HepG2 (cell line): ENCODE measurements around the gene RIPOR3. TPM values are rescaled to one million over a fixed set of nuclear protein-coding genes. Genes with fewer than 3 reads are reported as not detected.

Source experiments
- DPF2 ChIP-seq: sonication (generic); formaldehyde crosslinking; IDR thresholded peaks from 2 replicates; pipeline ENCODE4 v1.4.0; 2020; ENCODE audit warnings: mild to moderate bottlenecking, low read depth, missing genetic modification reagents, borderline replicate concordance
- EP300 ChIP-seq, 3 experiments: sonication (generic) in 1 of 3; formaldehyde crosslinking in 1 of 3; IDR thresholded peaks; 2 replicates each; pipeline versions ENCODE4 v1.5.1 to v1.6.1; 2011 to 2020; ENCODE audit warnings: low read depth in 2 of 3, low read length in 2 of 3, borderline replicate concordance in 1 of 3, improper control_type of control experiment in 1 of 3, mild to moderate bottlenecking in 1 of 3, missing genetic modification reagents in 1 of 3, moderate library complexity in 1 of 3
- GATAD2A ChIP-seq: IDR thresholded peaks from 2 replicates; pipeline ENCODE4 v1.6.1; 2016
- HDAC2 ChIP-seq: sonication (generic); formaldehyde crosslinking; IDR thresholded peaks from 2 replicates; pipeline ENCODE4 v1.4.0; 2020; ENCODE audit warnings: missing genetic modification reagents
- MEF2D ChIP-seq: sonication (generic); formaldehyde crosslinking; IDR thresholded peaks from 2 replicates; pipeline ENCODE4 v1.5.1; 2020; ENCODE audit warnings: mild to moderate bottlenecking, missing genetic modification reagents
- POLR2AphosphoS2 ChIP-seq: IDR thresholded peaks from 2 replicates; pipeline ENCODE4 v1.6.1; 2011; ENCODE audit warnings: low read depth, low read length, improper control_type of control experiment
- PRPF4 ChIP-seq: fragments of 200-400 bp; formaldehyde crosslinking; IDR thresholded peaks from 2 replicates; pipeline ENCODE4 v1.6.1; 2016; ENCODE audit warnings: low read length, low read depth; ENCODE audit not compliant: poor library complexity, severe bottlenecking
- TAF1 ChIP-seq: sonication (generic); formaldehyde crosslinking; IDR thresholded peaks from 2 replicates; pipeline ENCODE4 v1.4.0; 2020; ENCODE audit warnings: missing genetic modification reagents
- TARDBP ChIP-seq: sonication (generic); formaldehyde crosslinking; IDR thresholded peaks from 2 replicates; pipeline ENCODE4 v1.8.0; 2022; ENCODE audit warnings: mild to moderate bottlenecking, missing genetic modification reagents
- TCF12 ChIP-seq, 2 experiments: fragments of 450-650 bp in 1 of 2; sonication (generic) in 1 of 2; formaldehyde crosslinking in 1 of 2; IDR thresholded peaks; 2 replicates each; pipeline versions ENCODE4 v1.6.1 to v1.8.0; 2017 to 2022; ENCODE audit warnings: antibody characterized with exemption in 1 of 2, mild to moderate bottlenecking in 1 of 2, missing genetic modification reagents in 1 of 2, moderate library complexity in 1 of 2
- TEAD2 ChIP-seq: sonication (generic); formaldehyde crosslinking; IDR thresholded peaks from 2 replicates; pipeline ENCODE4 v1.9.0; 2021; ENCODE audit warnings: missing genetic modification reagents
- ZNF605 ChIP-seq: sonication (generic); formaldehyde crosslinking; IDR thresholded peaks from 2 replicates; pipeline ENCODE4 v1.8.0; 2022; ENCODE audit warnings: mild to moderate bottlenecking, missing genetic modification reagents
- ZNF619 ChIP-seq: sonication (generic); formaldehyde crosslinking; IDR thresholded peaks from 2 replicates; pipeline ENCODE4 v1.4.0; 2020; ENCODE audit warnings: mild to moderate bottlenecking, missing genetic modification reagents
- ZZZ3 ChIP-seq: sonication (generic); formaldehyde crosslinking; IDR thresholded peaks from 2 replicates; pipeline ENCODE4 v1.4.0; 2020; ENCODE audit warnings: missing genetic modification reagents, mild to moderate bottlenecking, borderline replicate concordance
- polyA plus RNA-seq, 8 experiments: library from polyadenylated mRNA; depleted of rRNA in 3 of 8; stranded (reverse) in 7 of 8; unstranded in 1 of 8; fragments of >200 nt; fragmentation: Illumina TruSeq in 4 of 8; extraction: Trizol in 4 of 8; gene quantifications; 2 replicates each; pipeline versions ENCODE4 v1.2.1 to v1.2.3, GENCODE V29; 2011 to 2016; ENCODE audit warnings: low read depth in 4 of 8, missing spikeins in 1 of 8, mixed read lengths in 1 of 8; ENCODE audit not compliant: insufficient read depth in 1 of 8
- total RNA-seq, 5 experiments: library from RNA; depleted of rRNA; stranded (reverse); fragments of >200 nt; fragmentation: Illumina TruSeq; extraction: Trizol; gene quantifications; 2 replicates each; pipeline ENCODE4 v1.2.3, GENCODE V29; 2016; ENCODE audit warnings: low read depth in 1 of 5
- TF ChIP-seq, protein P1 (sequence below): IDR thresholded peaks from 2 replicates; pipeline ENCODE4 v1.6.1; 2016; ENCODE audit warnings: mild to moderate bottlenecking
- TF ChIP-seq, protein P2 (sequence below): fragments of 450-650 bp; IDR thresholded peaks from 2 replicates; pipeline ENCODE4 v1.6.1; 2017
- TF ChIP-seq, protein P3 (sequence below): sonication (generic); formaldehyde crosslinking; IDR thresholded peaks from 2 replicates; pipeline ENCODE4 v1.8.1; 2023; ENCODE audit warnings: mild to moderate bottlenecking, missing genetic modification reagents, borderline replicate concordance
- TF ChIP-seq, protein P4 (sequence below): sonication (generic); formaldehyde crosslinking; IDR thresholded peaks from 2 replicates; pipeline ENCODE4 v1.8.0; 2022; ENCODE audit warnings: mild to moderate bottlenecking, missing genetic modification reagents; ENCODE audit not compliant: insufficient replicate concordance
- TF ChIP-seq, protein P5 (sequence below): sonication (generic); formaldehyde crosslinking; IDR thresholded peaks from 2 replicates; pipeline ENCODE4 v1.5.0; 2020; ENCODE audit warnings: missing genetic modification reagents
- TF ChIP-seq, protein P6 (sequence below): sonication (generic); formaldehyde crosslinking; IDR thresholded peaks from 2 replicates; pipeline ENCODE4 v1.8.0; 2022; ENCODE audit warnings: low read depth, missing genetic modification reagents

Gene RIPOR3
- total and polyA plus RNA-seq, 2 of the 13 experiments (the other 11 are each of a cell fraction or from before 2014, with no cell fraction given): 0.18 TPM; not detected in 1

DNA sequence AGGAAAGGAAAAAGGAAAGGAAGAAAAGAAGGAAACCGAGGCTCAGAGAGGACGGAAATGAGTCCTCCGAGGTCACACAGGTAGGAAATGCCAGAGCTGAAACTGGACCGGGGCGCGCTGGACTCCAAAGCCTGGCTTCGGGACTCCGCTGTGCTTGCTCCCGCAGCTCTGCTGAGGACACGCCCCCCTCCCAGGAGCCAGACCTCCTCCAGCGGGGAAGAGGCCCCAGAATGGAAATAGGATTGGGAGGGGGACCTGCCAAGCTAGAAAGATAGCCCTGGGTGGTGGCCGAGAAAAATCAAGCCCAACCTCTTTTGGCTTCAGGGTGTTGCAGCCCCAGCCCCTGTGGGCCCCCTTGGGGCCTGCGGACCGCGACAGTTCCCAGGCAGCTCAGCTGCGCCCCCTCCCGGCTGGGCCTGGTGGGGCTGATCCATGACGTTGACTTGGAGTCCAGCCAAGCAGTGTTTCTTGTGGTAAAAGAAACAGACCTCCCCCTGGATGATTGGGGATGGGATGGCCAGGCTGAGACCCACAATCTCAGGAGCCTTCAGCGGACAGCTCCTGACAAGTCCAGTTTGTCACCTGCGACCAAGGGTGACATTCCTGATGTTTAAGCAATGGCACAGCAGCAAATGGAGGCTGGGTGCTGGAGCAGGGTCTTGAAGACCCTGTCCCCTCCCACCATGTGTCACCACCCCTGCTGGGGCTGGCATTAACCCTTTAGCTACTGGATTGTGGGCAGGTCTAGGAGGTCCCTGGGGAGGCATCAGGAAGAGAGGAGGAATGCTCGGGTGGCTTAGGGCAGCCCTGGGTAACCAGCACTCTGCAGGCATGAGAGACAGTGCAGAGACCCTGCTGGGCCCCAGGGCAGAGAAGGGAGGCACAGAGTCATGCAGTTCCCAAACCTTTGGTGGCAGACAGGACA lies 55.4 kb downstream of the RIPOR3 start (continued):
- TF ChIP-seq, protein P1, sequence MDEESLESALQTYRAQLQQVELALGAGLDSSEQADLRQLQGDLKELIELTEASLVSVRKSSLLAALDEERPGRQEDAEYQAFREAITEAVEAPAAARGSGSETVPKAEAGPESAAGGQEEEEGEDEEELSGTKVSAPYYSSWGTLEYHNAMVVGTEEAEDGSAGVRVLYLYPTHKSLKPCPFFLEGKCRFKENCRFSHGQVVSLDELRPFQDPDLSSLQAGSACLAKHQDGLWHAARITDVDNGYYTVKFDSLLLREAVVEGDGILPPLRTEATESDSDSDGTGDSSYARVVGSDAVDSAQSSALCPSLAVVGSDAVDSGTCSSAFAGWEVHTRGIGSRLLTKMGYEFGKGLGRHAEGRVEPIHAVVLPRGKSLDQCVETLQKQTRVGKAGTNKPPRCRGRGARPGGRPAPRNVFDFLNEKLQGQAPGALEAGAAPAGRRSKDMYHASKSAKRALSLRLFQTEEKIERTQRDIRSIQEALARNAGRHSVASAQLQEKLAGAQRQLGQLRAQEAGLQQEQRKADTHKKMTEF (CRISPR knock-in tag): peak; percentile 68; the same call in 1 of the 2 replicates
- TF ChIP-seq, protein P2, sequence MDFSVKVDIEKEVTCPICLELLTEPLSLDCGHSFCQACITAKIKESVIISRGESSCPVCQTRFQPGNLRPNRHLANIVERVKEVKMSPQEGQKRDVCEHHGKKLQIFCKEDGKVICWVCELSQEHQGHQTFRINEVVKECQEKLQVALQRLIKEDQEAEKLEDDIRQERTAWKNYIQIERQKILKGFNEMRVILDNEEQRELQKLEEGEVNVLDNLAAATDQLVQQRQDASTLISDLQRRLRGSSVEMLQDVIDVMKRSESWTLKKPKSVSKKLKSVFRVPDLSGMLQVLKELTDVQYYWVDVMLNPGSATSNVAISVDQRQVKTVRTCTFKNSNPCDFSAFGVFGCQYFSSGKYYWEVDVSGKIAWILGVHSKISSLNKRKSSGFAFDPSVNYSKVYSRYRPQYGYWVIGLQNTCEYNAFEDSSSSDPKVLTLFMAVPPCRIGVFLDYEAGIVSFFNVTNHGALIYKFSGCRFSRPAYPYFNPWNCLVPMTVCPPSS: no peak
- TF ChIP-seq, protein P3, sequence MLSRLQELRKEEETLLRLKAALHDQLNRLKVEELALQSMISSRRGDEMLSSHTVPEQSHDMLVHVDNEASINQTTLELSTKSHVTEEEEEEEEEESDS: no peak
- TF ChIP-seq PRPF4: no peak
- TF ChIP-seq TAF1 (CRISPR knock-in tag): no peak
- peak; percentile 84; the same call in 1 of the 2 replicates for TF ChIP-seq ZNF605 (CRISPR knock-in tag)
- TF ChIP-seq, protein P4, sequence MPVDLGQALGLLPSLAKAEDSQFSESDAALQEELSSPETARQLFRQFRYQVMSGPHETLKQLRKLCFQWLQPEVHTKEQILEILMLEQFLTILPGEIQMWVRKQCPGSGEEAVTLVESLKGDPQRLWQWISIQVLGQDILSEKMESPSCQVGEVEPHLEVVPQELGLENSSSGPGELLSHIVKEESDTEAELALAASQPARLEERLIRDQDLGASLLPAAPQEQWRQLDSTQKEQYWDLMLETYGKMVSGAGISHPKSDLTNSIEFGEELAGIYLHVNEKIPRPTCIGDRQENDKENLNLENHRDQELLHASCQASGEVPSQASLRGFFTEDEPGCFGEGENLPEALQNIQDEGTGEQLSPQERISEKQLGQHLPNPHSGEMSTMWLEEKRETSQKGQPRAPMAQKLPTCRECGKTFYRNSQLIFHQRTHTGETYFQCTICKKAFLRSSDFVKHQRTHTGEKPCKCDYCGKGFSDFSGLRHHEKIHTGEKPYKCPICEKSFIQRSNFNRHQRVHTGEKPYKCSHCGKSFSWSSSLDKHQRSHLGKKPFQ (CRISPR knock-in tag): peak; percentile 74
- TF ChIP-seq TEAD2: no peak
- TF ChIP-seq TARDBP: peak; percentile 92
- peak; percentile 68 for TF ChIP-seq MEF2D (CRISPR knock-in tag)
- 0 out of 2 replicates have a peak, but pooled peaks have one; percentile 47 for TF ChIP-seq DPF2 (CRISPR knock-in tag)
- peak; percentile 51; the same call in 1 of the 2 replicates for TF ChIP-seq GATAD2A (CRISPR knock-in tag)
- TF ChIP-seq, protein P5, sequence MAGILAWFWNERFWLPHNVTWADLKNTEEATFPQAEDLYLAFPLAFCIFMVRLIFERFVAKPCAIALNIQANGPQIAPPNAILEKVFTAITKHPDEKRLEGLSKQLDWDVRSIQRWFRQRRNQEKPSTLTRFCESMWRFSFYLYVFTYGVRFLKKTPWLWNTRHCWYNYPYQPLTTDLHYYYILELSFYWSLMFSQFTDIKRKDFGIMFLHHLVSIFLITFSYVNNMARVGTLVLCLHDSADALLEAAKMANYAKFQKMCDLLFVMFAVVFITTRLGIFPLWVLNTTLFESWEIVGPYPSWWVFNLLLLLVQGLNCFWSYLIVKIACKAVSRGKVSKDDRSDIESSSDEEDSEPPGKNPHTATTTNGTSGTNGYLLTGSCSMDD (CRISPR knock-in tag): no peak
- TF ChIP-seq, protein P6, sequence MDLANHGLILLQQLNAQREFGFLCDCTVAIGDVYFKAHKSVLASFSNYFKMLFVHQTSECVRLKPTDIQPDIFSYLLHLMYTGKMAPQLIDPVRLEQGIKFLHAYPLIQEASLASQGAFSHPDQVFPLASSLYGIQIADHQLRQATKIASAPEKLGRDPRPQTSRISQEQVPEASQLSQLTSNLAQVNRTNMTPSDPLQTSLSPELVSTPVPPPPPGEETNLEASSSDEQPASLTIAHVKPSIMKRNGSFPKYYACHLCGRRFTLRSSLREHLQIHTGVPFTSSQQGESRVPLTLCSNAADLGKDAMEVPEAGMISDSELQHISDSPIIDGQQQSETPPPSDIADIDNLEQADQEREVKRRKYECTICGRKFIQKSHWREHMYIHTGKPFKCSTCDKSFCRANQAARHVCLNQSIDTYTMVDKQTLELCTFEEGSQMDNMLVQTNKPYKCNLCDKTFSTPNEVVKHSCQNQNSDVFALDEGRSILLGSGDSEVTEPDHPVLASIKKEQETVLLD (CRISPR knock-in tag): no peak
- TF ChIP-seq ZZZ3: no peak
- no peak for TF ChIP-seq ZNF619 (CRISPR knock-in tag)
- TF ChIP-seq TCF12 (IDR thresholded peaks at IDR 0.05): no peak
- 0 out of 2 replicates have a peak, but pooled peaks have one; percentile 27 for TF ChIP-seq TCF12 (CRISPR knock-in tag; IDR thresholded peaks at IDR 0.05)
- no peak for TF ChIP-seq POLR2AphosphoS2
- TF ChIP-seq EP300 (IDR thresholded peaks at IDR 0.05; ENCODE audit: low read depth in 2 of 2, low read length in 2 of 2): peak in 1 of 2 experiments; percentile 46; a peak in 2 of 4 replicates
- no peak for TF ChIP-seq EP300 (CRISPR knock-in tag; IDR thresholded peaks at IDR 0.05; ENCODE audit: borderline replicate concordance)
- peak; percentile 42; the same call in 1 of the 2 replicates for TF ChIP-seq HDAC2
